ENCODE data around the gene L2HGDH.

The L2HGDH gene

DNA sequence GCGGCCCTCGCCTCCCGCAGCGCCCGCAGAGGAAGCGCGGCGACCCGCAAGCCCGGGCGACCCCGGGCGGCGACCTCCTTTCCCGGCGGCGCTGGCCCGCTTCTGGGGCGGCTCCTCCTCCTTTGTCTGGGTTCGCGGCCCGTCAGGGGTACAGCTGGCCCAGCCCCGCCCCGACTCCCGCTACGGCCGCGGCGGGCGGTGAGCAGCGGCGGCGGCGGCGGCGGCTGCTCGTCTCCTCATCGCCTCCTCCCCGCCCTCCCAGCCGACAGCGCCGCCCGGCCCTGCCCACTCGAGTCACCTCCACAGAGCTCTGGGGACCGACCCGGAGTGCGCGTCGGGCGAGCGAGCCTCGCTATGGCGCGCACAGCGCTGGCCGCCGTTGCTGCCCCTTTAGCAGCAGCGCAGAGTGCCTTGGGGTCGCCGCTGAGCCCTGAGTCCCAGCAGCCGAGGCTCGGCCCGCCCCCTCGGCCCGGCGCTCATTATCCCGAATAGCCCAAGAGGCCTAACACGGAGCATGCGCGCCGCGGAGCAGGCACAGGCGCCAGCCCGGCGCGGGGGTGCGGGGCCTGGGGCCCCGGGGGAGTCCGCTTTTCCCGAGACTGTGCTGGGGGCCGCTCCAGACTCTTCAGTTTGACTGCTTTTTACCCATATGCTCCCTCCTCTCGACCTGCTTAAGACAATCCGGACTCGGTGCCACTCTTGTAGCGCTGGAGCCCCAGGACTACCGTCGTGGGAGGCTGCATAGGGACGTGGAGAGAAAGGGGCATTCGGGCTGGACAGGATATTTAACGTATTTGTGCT is 80.4 kb downstream of the L2HGDH start, which contains the start of gene SOS2:
Gene SOS2, minus strand, starts transcription at position 104 of the 801 bp plus-strand sequence. CDS start 295 bp downstream, outside the sequence.
- H3K27ac ChIP-seq: peak within 1 kb of the TSS; percentile 94
- no peak for DNase-seq (ENCODE audit: low read depth, low spot score)

DNA sequence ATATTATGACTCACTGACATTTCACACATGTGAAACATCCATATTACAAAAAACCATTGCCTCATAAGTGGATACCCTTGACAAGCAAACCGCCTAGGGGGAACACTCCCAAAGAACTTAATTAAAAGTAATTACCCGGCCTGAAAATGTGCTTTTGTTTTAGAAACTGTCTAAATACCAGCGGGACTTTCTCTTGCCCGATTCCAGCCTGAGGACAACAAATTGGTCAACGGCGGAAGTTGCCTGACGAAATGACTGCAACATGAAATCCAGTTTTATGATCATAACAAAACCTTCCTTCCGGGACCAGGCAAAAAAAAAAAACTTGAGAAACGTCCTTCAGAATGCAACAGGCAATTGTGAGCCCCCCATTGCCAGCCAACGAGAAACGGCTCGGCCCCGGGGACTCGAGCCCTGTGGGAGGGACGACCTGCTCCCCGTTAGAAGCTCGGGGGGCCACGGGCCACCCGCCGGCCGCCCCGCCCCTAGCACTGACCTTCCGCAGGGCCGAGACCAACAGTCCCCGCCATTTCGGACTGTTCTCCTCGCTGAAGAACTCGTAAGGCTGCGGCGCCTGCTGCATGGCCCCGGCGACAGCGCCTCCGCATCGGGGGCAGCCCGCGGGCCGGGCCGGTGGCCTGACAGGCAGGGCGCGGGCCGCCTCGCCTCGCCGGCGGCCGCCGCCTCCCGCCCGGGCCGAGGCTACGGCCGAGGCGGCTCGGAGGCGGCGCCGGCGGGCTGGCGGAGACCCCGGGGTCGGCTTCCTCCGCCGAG is 81.1 kb downstream of the L2HGDH start:
- no peak for DNase-seq (ENCODE audit: low read depth, low spot score)
- H3K27ac ChIP-seq: peak overlapping the region; percentile 94

DNA sequence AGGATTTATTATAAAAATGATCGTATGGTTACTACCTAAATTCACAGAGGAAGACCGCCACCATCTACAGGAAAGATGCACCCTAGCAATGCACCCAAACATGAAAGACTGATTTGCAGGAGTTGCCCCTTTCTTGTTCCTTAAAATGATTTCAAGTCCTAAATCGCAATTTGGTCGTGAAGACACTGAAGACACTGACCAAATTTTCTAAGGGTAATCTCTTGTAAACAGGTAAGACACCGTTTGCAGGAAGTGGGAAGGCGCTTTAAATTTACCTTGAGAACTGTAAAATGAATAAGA is 81.7 kb downstream of the L2HGDH start:
- no peak for DNase-seq (ENCODE audit: low read depth, low spot score)
- H3K27ac ChIP-seq: peak overlapping the region; percentile 94

DNA sequence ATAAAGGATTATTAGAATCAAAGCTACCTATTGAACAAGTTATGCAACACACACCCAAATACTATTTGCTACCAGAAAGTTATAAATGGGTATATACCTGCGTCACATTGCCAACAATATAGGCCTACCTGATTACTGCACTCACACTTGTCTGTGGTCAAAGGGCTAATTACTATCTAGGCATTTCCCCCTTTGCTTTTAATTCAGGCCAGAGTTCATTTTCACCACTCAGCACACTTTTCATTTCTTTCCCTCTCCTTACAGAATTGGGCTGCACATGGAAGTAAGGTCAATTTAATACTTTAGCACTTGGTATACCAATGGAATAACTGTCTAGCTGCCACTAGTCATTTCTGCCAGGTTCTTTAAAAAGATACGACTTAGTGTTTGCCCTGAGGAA is 82.3 kb downstream of the L2HGDH start:
- H3K27ac ChIP-seq: peak overlapping the region; percentile 94
- DNase-seq (ENCODE audit: low read depth, low spot score): no peak

DNA sequence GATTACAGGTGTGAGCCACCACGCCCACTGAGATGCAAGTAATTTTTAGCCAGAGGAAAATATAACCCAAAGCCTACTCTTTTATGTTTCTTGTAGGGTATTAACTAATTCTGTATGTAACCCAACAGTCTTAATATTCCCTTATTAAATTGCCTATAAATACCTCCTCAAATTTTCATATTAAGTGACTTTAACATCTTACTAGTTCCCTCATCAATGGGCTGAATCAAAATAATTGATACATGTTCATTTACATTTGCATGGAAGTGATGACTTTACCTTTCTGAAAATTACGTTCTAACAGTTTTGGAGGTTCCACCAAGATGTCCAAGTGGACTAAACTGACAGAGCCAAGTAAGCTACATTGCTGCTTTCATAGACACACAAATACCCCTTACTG is 83.7 kb downstream of the L2HGDH start:
- H3K27ac ChIP-seq: no peak overlapping the region
- DNase-seq (ENCODE audit: low read depth, low spot score): no peak

DNA sequence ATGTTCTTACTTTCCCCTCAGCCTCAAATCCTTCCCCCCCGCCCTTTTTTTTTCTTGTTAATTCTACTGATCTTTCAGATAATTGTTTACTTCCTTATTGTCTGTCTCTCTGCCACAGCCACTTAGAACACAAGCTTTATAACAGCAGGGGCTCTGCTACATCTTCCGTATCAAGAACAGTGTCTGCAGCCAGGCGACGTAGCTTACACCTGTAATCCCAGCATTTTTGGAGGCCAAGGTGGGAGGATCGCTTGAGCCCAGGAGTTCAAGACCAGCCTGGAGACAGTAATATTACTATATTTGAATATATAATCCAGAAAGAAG is 86.1 kb downstream of the L2HGDH start:
- no peak for DNase-seq (ENCODE audit: low read depth, low spot score)
- no peak overlapping the region for H3K27ac ChIP-seq

DNA sequence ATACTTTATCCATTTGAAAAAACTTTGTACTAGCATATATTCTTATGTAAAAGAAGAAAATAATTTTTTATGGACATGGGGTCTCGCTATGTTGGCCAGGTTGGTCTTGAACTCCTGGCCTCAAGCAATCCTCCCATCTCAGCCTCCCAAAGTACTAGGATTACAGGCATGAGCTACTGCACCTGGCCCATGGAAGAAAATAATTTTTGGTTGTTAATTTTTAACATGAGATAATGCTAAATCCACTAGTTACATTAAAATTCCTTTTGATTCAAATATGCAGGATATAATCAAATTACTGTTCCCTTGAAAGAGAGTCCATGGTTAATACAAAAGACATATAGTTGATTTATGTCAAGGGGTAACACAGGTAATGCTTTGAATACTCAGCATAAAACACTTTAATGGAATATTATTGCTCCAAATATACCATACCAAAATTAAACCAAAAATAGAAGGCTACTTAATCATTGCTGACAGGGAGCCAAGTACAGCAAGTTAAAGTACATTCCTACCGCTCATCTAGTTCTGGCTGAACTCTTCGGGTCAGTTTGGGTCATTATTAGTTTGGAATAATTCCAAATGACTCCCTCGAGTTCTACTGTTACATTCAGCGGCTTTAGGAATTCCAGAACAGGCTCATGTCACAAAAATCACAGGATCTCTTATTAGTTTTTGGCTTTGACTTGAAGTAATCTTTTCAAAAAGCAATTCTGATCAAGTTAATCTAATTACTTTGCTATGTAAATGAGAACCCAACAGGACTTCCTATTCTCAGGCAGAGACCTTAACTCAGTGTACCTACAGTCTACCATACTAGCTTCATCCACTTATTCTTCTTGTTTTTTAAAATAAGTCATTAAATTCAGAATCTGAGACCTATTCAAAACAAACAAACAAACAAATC is 86.7 kb downstream of the L2HGDH start:
- no peak overlapping the region for H3K27ac ChIP-seq
- no peak for DNase-seq (ENCODE audit: low read depth, low spot score)

DNA sequence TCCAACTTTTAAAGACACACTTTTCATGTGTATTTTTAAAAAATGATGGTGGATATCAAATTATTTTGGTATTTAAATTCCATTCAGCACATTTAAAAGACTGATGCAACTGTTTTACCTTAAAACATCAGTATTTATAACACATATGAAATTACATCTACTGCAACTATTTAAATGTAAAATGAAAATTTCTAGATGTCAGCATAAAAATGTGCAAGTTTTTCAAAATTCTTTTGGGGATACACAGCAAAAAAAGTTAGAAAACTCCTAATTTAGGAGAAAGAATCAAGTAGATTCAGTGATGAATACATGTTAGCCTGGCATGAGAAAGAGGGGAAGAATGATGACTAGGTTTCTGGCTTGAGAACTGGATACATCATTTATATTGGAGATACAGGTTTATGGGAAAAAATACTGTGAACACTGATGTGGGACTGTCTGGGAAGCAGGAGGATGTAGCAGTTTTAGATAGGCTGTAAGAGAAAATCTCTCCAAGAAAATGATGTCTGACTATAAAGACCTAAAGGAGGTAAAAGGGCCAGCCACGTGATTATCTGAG is 89.9 kb downstream of the L2HGDH start:
- no peak for DNase-seq (ENCODE audit: low read depth, low spot score)
- H3K27ac ChIP-seq: no peak overlapping the region

DNA sequence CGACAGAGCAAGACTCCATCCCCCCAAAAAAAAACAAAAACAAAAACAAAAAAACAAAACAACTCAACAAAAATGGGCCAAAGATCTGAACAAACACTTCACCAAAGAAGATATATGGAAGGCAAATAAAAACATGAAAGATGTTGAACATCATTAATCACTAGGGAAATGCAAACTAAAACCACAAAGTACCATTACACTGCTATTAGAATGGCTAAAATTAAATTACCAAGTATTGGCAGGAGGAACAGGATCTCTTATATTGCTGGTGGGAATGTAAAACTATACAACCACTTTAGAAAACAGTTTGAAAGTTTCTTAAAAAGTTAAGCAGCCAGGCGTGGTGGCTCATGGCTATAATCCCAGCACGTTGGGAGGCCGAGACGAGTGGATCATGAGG is 93.5 kb downstream of the L2HGDH start:
- no peak overlapping the region for H3K27ac ChIP-seq

DNA sequence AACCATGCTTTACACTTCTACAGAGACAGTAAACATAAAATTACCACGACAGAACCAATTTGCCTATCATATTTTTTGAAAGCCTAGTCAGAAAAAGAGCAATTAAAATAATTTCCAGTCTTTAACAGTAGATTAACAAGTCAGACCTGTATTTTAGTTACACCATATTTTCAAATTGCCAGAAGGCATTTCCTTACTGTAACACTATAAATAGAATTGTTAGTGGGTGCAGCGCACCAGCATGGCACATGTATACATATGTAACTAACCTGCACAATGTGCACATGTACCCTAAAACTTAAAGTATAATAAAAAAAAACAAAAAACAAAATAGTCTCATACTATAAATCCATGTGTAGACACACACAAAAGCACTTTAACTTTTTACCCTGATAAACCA is 96.6 kb downstream of the L2HGDH start:
- DNase-seq (ENCODE audit: low read depth, low spot score): no peak
- H3K27ac ChIP-seq: no peak overlapping the region

More for the DNA sequence above, 93.5 kb downstream of the L2HGDH start:
- DNase-seq (ENCODE audit: low read depth, low spot score): no peak

DNA sequence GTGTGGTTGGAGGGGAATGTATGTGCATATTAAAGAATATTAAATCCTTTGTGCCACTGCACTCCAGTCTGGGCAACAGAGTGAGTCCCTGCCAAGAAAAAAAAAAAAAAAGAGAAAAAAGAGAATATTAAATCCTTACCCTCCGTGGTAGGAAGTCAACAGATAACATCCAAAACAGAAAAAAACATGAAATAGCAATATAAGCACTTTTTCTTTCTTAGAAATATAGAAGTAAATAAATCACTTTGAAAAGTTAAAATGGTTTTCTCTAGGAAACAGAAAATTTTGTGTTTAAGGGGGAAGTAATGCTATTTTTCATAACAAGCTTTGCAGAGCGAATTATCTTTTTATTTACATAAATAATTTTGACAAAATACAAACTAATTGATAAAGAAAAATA is 98.2 kb downstream of the L2HGDH start:
- DNase-seq (ENCODE audit: low read depth, low spot score): no peak
- no peak overlapping the region for H3K27ac ChIP-seq

DNA sequence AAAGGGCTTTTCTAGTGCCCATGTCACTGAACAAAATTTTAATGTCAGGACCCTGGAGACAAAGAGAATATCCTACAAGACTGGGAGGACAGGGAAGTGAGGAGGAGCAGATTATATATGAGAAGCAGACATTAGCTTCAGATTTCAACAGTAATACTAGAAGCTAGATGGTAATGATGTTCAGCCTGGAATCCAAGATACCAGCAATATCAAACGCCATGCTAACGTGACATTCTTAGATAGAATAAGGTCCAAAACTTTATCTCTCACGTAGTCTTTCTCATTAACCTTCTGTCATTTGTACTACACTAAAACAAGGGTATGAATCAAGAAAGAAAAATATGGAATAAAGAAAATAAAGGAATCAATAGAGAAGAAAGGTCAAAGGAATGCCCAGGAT is 99.3 kb downstream of the L2HGDH start:
- no peak for DNase-seq (ENCODE audit: low read depth, low spot score)
- H3K27ac ChIP-seq: no peak overlapping the region

DNA sequence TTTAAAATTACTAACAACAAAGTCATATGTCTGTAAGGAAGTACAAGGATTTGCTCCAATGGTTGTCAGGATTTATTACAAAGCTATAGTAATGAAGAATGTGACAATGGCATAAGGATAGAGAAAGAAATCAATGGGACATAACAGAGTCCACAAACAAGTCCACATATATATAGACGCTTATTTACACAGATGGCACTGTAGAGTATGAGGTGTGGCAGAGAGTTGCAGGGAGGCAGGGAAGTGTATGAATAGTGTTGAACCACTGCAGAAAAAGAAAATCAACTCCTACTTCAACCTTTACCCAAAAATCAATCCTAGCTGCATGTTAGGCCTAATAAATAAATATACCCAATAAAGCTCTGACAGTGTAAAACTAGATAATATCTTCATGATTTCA is 102.0 kb downstream of the L2HGDH start:
- H3K27ac ChIP-seq: no peak overlapping the region
- no peak for DNase-seq (ENCODE audit: low read depth, low spot score)

DNA sequence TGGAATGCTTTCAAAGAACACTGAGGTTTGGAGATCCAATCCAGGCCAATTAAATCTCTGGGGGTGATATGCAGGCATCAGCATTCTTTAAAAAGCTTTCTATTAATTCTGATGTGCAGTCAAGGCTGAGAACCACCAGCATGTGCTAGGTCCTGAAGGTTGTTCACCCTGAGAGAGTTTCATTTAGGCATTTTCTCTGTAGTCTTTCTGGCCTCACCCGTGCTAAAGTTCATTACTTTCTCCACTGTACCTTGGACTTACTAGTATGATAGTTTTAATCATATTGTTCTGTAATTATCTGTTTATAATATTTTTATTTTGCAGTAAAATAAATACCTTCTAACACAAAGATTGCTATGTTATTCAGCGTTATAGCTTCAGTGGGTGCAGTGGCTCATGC is 113.5 kb downstream of the L2HGDH start:
- no peak overlapping the region for H3K27ac ChIP-seq
- no peak for DNase-seq (ENCODE audit: low read depth, low spot score)

DNA sequence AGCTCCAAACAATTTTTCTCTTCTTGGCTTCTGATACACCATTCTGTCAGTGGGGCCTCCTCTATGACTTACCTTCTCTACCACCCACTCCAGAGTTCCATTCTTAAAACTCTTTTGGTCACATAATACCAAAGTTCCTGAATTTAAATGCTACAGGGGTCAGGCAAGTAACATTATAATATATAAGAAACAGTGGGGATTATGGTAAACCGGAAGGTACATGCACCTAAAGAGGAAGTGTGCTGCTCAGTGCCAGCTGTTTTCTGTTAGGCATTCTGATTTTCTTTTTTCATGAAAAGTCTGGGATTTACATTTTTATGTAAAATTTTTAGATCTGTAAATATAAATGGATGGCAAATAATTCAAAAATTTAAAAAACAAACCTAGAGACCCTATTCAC is 120.5 kb downstream of the L2HGDH start:
- no peak for DNase-seq (ENCODE audit: low read depth, low spot score)
- no peak overlapping the region for H3K27ac ChIP-seq
